H9 (cell line): ENCODE measurements around the gene SOS1. TPM values are rescaled to one million over a fixed set of nuclear protein-coding genes. Genes with fewer than 3 reads are reported as not detected.
"Not testable (repeated sequence)": the region's sequence is repeated elsewhere in the genome, so short reads cannot be mapped to it uniquely, and the experiment has no call there.

Source experiments
- DNase-seq: peaks from one replicate; pipeline ENCODE4 v3.0.0-alpha.2; 2017
- H2AFZ ChIP-seq: one replicate; pipeline ENCODE4 v1.6.1; 2013; ENCODE audit warnings: mild to moderate bottlenecking, low read length, control low read depth, moderate library complexity
- H2AK5ac ChIP-seq: 2 replicates; pipeline ENCODE4 v1.6.1; 2013; ENCODE audit warnings: low read length, control low read depth, mixed read lengths; ENCODE audit not compliant: insufficient read length
- H2BK120ac ChIP-seq: one replicate; pipeline ENCODE4 v1.6.1; 2013; ENCODE audit warnings: low read depth, mild to moderate bottlenecking, low read length, control low read depth, inconsistent platforms; ENCODE audit not compliant: poor library complexity, severe bottlenecking
- H2BK12ac ChIP-seq: 2 replicates; pipeline ENCODE4 v1.6.1; 2013; ENCODE audit warnings: low read length, control low read depth, mixed read lengths, low read depth; ENCODE audit not compliant: insufficient read length
- H2BK15ac ChIP-seq: 2 replicates; pipeline ENCODE4 v1.6.1; 2013; ENCODE audit warnings: low read depth, low read length, control low read depth
- H2BK20ac ChIP-seq: one replicate; pipeline ENCODE4 v1.6.1; 2013; ENCODE audit warnings: low read depth, mild to moderate bottlenecking, low read length, control low read depth, inconsistent platforms; ENCODE audit not compliant: poor library complexity, severe bottlenecking
- H2BK5ac ChIP-seq: 2 replicates; pipeline ENCODE4 v1.6.1; 2013; ENCODE audit warnings: low read length, control low read depth, mixed read lengths; ENCODE audit not compliant: insufficient read length
- H3K14ac ChIP-seq: 2 replicates; pipeline ENCODE4 v1.6.1; 2013; ENCODE audit warnings: low read length, control low read depth; ENCODE audit not compliant: insufficient read depth
- H3K18ac ChIP-seq: 2 replicates; pipeline ENCODE4 v1.6.1; 2013; ENCODE audit warnings: low read depth, mild to moderate bottlenecking, mixed read lengths, low read length, control low read depth; ENCODE audit not compliant: insufficient read length
- H3K23ac ChIP-seq: 2 replicates; pipeline ENCODE4 v1.6.1; 2013; ENCODE audit warnings: low read length, control low read depth, mixed read lengths, low read depth; ENCODE audit not compliant: insufficient read length
- H3K23me2 ChIP-seq: 2 replicates; pipeline ENCODE4 v1.6.1; 2013; ENCODE audit warnings: low read depth, mild to moderate bottlenecking, mixed read lengths, low read length, control low read depth; ENCODE audit not compliant: insufficient read length, poor library complexity, severe bottlenecking
- H3K27ac ChIP-seq: 2 replicates; pipeline ENCODE4 v1.5.1; 2013; ENCODE audit warnings: low read length, control low read depth, mixed read lengths, low read depth; ENCODE audit not compliant: insufficient read length
- H3K27me3 ChIP-seq: 2 replicates; pipeline ENCODE4 v1.6.1; 2013; ENCODE audit warnings: low read length, control low read depth, inconsistent platforms; ENCODE audit not compliant: insufficient read depth
- H3K4ac ChIP-seq: 2 replicates; pipeline ENCODE4 v1.6.1; 2013; ENCODE audit warnings: low read depth, mild to moderate bottlenecking, control low read depth, inconsistent platforms, low read length, moderate library complexity
- H3K4me1 ChIP-seq: 2 replicates; pipeline ENCODE4 v1.6.1; 2013; ENCODE audit warnings: low read length, control low read depth, inconsistent platforms; ENCODE audit not compliant: insufficient read depth
- H3K4me2 ChIP-seq: 2 replicates; pipeline ENCODE4 v1.6.1; 2013; ENCODE audit warnings: low read length, control low read depth, mixed read lengths; ENCODE audit not compliant: insufficient read length, insufficient read depth
- H3K56ac ChIP-seq: 2 replicates; pipeline ENCODE4 v1.6.1; 2013; ENCODE audit warnings: low read depth, mild to moderate bottlenecking, mixed read lengths, low read length, control low read depth; ENCODE audit not compliant: insufficient read length
- H3K79me1 ChIP-seq: 2 replicates; pipeline ENCODE4 v1.6.1; 2013; ENCODE audit warnings: low read depth, mild to moderate bottlenecking, moderate library complexity, low read length, control low read depth, inconsistent platforms; ENCODE audit not compliant: insufficient read depth, poor library complexity, severe bottlenecking
- H3K79me2 ChIP-seq: 2 replicates; pipeline ENCODE4 v1.6.1; 2013; ENCODE audit warnings: low read length, control low read depth, inconsistent platforms; ENCODE audit not compliant: insufficient read depth
- H3K9ac ChIP-seq: 2 replicates; pipeline ENCODE4 v1.6.1; 2013; ENCODE audit warnings: low read length, control low read depth, mixed read lengths; ENCODE audit not compliant: insufficient read length; ENCODE audit errors: extremely low read depth
- H3K9me3 ChIP-seq: one replicate; pipeline ENCODE4 v1.6.1; 2013; ENCODE audit warnings: low read depth, low read length, inconsistent platforms; ENCODE audit not compliant: control insufficient read depth
- H3T11ph ChIP-seq: one replicate; pipeline ENCODE4 v1.6.1; 2013; ENCODE audit warnings: mild to moderate bottlenecking, low read length, control low read depth, inconsistent platforms
- H4K20me1 ChIP-seq: one replicate; pipeline ENCODE4 v1.6.1; 2013; ENCODE audit not compliant: control insufficient read depth, insufficient read length, insufficient read depth
- H4K5ac ChIP-seq: 2 replicates; pipeline ENCODE4 v1.6.1; 2013; ENCODE audit warnings: low read depth, mild to moderate bottlenecking, mixed read lengths, low read length, control low read depth; ENCODE audit not compliant: insufficient read length
- H4K8ac ChIP-seq: replicated peaks from 2 replicates; pipeline ENCODE4 v1.6.1; 2013; ENCODE audit warnings: low read length, control low read depth, mixed read lengths, low read depth; ENCODE audit not compliant: insufficient read length
- H4K91ac ChIP-seq: 2 replicates; pipeline ENCODE4 v1.6.1; 2013; ENCODE audit warnings: low read depth, mild to moderate bottlenecking, moderate library complexity, mixed read lengths, low read length, control low read depth; ENCODE audit not compliant: insufficient read length
- H3K27ac Mint-ChIP-seq, 3 experiments: 2 replicates in 2 of 3; 3 replicates in 1 of 3; pipeline ENCODE4 v1.8.0; 2020 to 2021; ENCODE audit warnings: mixed read lengths in 3 of 3, mild to moderate bottlenecking in 1 of 3, moderate library complexity in 1 of 3
- H3K27me3 Mint-ChIP-seq: 2 replicates; pipeline ENCODE4 v1.8.0; 2021; ENCODE audit warnings: low read depth, mild to moderate bottlenecking, moderate library complexity, mixed read lengths
- H3K36me3 Mint-ChIP-seq, 3 experiments: 2 replicates in 2 of 3; 3 replicates in 1 of 3; pipeline ENCODE4 v1.8.0; 2020 to 2021; ENCODE audit warnings: low read depth in 3 of 3, mixed read lengths in 3 of 3; ENCODE audit not compliant: insufficient read depth in 1 of 3
- H3K4me1 Mint-ChIP-seq, 2 experiments: 2 replicates each; pipeline ENCODE4 v1.8.0; 2020; ENCODE audit warnings: mixed read lengths in 2 of 2
- H3K4me3 Mint-ChIP-seq, 2 experiments: 2 replicates in 1 of 2; 3 replicates in 1 of 2; pipeline ENCODE4 v1.8.0; 2020 to 2021; ENCODE audit warnings: mild to moderate bottlenecking in 2 of 2, mixed read lengths in 2 of 2, moderate library complexity in 1 of 2
- H3K9me3 Mint-ChIP-seq, 2 experiments: 2 replicates in 1 of 2; 3 replicates in 1 of 2; pipeline ENCODE4 v1.8.0; 2020; ENCODE audit warnings: mild to moderate bottlenecking in 2 of 2, mixed read lengths in 2 of 2, moderate library complexity in 1 of 2
- WGBS: extraction: QIAGEN DNeasy Blood & Tissue Kit; methylation state at CpG from one replicate; pipeline ENCODE4 v1.1.7; 2013; ENCODE audit warnings: missing lambda C conversion rate, low lambda C conversion rate, mixed read lengths; ENCODE audit not compliant: insufficient read length; ENCODE audit errors: extremely low coverage; 5-methylcytosine and 5-hydroxymethylcytosine counted together
- total RNA-seq: library from RNA; stranded (reverse); gene quantifications from 2 replicates; pipeline ENCODE4 v1.2.1, GENCODE V29; 2021
- TF ChIP-seq, protein P1 (sequence below): fragments of 200-600 bp; sonication (generic); conservative IDR thresholded peaks from 3 replicates; pipeline ENCODE4 v1.8.0; 2021; ENCODE audit warnings: antibody characterized with exemption, mild to moderate bottlenecking

Gene SOS1
- total RNA-seq, 1 experiment from 2014 or later = 35.8 TPM

DNA sequence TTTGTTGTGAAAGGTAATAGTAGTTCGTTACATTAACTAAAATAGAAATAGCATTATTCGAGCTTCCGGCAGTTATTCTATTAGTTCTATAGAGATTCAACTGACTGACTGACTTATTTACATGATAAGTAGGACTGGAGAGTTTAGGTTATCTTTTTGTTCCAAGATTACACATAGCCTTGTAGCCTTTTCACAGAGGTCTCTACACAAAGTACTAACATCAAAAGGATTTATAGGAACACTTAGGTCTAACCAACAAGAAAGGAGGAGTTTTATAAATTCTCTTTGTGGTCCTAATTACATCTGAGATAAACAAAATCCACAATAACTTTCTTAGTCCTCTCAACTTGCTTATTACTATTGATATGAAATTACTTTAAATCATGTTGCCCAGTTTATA is 62.8 kb downstream of the SOS1 start:
- TF ChIP-seq, protein P1, sequence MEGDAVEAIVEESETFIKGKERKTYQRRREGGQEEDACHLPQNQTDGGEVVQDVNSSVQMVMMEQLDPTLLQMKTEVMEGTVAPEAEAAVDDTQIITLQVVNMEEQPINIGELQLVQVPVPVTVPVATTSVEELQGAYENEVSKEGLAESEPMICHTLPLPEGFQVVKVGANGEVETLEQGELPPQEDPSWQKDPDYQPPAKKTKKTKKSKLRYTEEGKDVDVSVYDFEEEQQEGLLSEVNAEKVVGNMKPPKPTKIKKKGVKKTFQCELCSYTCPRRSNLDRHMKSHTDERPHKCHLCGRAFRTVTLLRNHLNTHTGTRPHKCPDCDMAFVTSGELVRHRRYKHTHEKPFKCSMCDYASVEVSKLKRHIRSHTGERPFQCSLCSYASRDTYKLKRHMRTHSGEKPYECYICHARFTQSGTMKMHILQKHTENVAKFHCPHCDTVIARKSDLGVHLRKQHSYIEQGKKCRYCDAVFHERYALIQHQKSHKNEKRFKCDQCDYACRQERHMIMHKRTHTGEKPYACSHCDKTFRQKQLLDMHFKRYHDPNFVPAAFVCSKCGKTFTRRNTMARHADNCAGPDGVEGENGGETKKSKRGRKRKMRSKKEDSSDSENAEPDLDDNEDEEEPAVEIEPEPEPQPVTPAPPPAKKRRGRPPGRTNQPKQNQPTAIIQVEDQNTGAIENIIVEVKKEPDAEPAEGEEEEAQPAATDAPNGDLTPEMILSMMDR = no peak
- no peak overlapping the region for H2BK20ac ChIP-seq

DNA sequence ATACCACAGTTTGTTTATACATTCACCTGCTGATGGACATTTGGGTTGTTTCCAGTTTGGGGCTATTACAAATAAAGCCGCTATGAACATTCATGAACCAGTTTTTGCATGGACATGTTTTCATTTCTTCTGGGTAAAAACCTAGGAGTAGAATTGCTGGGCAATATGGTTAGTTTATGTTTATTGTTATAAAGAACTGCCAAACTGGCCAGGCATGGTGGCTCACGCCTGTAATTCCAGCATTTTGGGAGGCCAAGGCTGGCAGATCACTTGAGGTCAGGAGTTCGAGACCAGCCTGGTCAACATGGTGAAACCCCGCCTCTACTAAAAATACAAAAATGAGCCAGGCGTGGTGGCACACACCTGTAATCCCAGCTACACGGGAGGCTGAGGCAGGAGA is 68.2 kb downstream of the SOS1 start:
- H2AFZ ChIP-seq = not testable (repeated sequence)

More for the DNA sequence above, 62.8 kb downstream of the SOS1 start:
- Histone ChIP-seq H3K23me2 (no peaks in the 10 kb centered on the region), H4K20me1 (no peaks in the 10 kb centered on the region), H3K4me1 (no peaks in the 10 kb centered on the region), H2BK12ac (no peak overlapping the region), H3K27me3 (no peaks in the 10 kb centered on the region), H3K18ac (no peak overlapping the region), H4K8ac (no peak overlapping the region), H3K14ac (no peak overlapping the region), H2BK15ac (no peak overlapping the region), H3K27ac (no peak overlapping the region), H3T11ph (no peak overlapping the region), H3K79me1 (no peaks in the 10 kb centered on the region), H2AFZ (no peak overlapping the region), H3K9ac (no peak overlapping the region), H4K91ac (no peak overlapping the region), H2BK120ac (no peak overlapping the region), H3K4ac (no peak overlapping the region), H3K79me2 (no peaks in the 10 kb centered on the region), H2BK5ac (no peak overlapping the region), H3K4me2 (no peak overlapping the region), H2AK5ac (no peak overlapping the region), H3K9me3 (no peaks in the 10 kb centered on the region), H4K5ac (no peak overlapping the region), H3K23ac (no peak overlapping the region), H3K56ac (no peak overlapping the region)
- Mint-ChIP-seq H3K4me3 (no peak overlapping the region), H3K9me3 (no peaks in the 10 kb centered on the region), H3K27ac (no peak overlapping the region), H3K4me1 (peaks cover 14 to 24% of the 10 kb centered on the region in 2 experiments), H3K27me3 (no peaks in the 10 kb centered on the region), H3K36me3 (peaks cover 7 to 24% (median 21%) of the 10 kb centered on the region in 3 experiments)
- WGBS = no CpG with 5 or more reads among the region's 3 CpGs
- no peak for DNase-seq

More for the DNA sequence above, 68.2 kb downstream of the SOS1 start:
- not testable (repeated sequence) for H2BK120ac ChIP-seq, H3K23me2 ChIP-seq, H3T11ph ChIP-seq, H4K20me1 ChIP-seq, H2BK20ac ChIP-seq, H3K18ac ChIP-seq, H3K4me2 ChIP-seq, H3K27me3 ChIP-seq, H3K9me3 Mint-ChIP-seq, H3K23ac ChIP-seq, H2BK15ac ChIP-seq, H3K4me1 ChIP-seq, DNase-seq, H3K79me1 ChIP-seq, H3K27ac ChIP-seq, H4K91ac ChIP-seq, H3K27me3 Mint-ChIP-seq, H2BK12ac ChIP-seq, H2BK5ac ChIP-seq, H4K5ac ChIP-seq, H3K9me3 ChIP-seq, H3K4me1 Mint-ChIP-seq, H3K14ac ChIP-seq, H3K27ac Mint-ChIP-seq, H4K8ac ChIP-seq, H3K4me3 Mint-ChIP-seq, H3K79me2 ChIP-seq, H3K9ac ChIP-seq, H3K4ac ChIP-seq, H3K56ac ChIP-seq, H2AK5ac ChIP-seq
- H3K36me3 Mint-ChIP-seq = peaks cover 23 to 51% (median 44%) of the 10 kb centered on the region in 3 experiments
- WGBS = no CpG with 5 or more reads among the region's 6 CpGs
